Nephron (organoid): ENCODE measurements around the gene CAMTA1.
"Not testable (repeated sequence)": the region's sequence is repeated elsewhere in the genome, so short reads cannot be mapped to it uniquely, and the experiment has no call there.

Experiments
- H3K27ac Mint-ChIP-seq, 3 experiments: 2 replicates each; pipeline ENCODE4 v1.8.0; 2020; ENCODE audit warnings: mixed read lengths in 3 of 3, mild to moderate bottlenecking in 2 of 3, moderate library complexity in 1 of 3
- H3K27me3 Mint-ChIP-seq: 2 replicates; pipeline ENCODE4 v1.8.0; 2021; ENCODE audit warnings: low read depth, mild to moderate bottlenecking, moderate library complexity, mixed read lengths
- H3K36me3 Mint-ChIP-seq: 2 replicates; pipeline ENCODE4 v1.8.0; 2020; ENCODE audit warnings: low read depth, mixed read lengths
- H3K4me1 Mint-ChIP-seq: 2 replicates; pipeline ENCODE4 v1.8.0; 2020; ENCODE audit warnings: mixed read lengths
- H3K4me3 Mint-ChIP-seq, 3 experiments: 2 replicates each; pipeline ENCODE4 v1.8.0; 2020; ENCODE audit warnings: mild to moderate bottlenecking in 3 of 3, mixed read lengths in 3 of 3, moderate library complexity in 2 of 3
- H3K9me3 Mint-ChIP-seq: 2 replicates; pipeline ENCODE4 v1.8.0; 2020; ENCODE audit warnings: mixed read lengths
- CTCF ChIP-seq, 3 experiments: fragments of 200-600 bp; sonication (generic); IDR thresholded peaks; one replicate each; pipeline ENCODE4 v1.5.0; 2021; ENCODE audit warnings: antibody characterized with exemption in 3 of 3; ENCODE audit not compliant: unreplicated experiment in 3 of 3

The CAMTA1 gene

GRCh38 chr1:7159116-7159781, 374.0 kb downstream of the CAMTA1 start:
- Mint-ChIP-seq H3K27me3 (peaks cover 16% of the 10 kb centered on the region), H3K36me3 (no peaks in the 10 kb centered on the region), H3K27ac (no peak overlapping the region), H3K4me1 (peaks cover 4% of the 10 kb centered on the region), H3K4me3 (no peak overlapping the region), H3K9me3 (peaks cover 17% of the 10 kb centered on the region)
- no peak for TF ChIP-seq CTCF (IDR thresholded peaks at IDR 0.05; ENCODE audit: unreplicated experiment in 3 of 3)

- not testable (repeated sequence) for H3K27me3 Mint-ChIP-seq, H3K9me3 Mint-ChIP-seq
- H3K4me1 Mint-ChIP-seq: peaks cover 11% of the 10 kb centered on the region
Observed at GRCh38 chr1:7168554-7168953, 383.3 kb downstream of the CAMTA1 start.

GRCh38 chr1:7171168-7171567, 385.9 kb downstream of the CAMTA1 start:
- Mint-ChIP-seq H3K36me3 (no peaks in the 10 kb centered on the region), H3K4me1 (peaks cover 11% of the 10 kb centered on the region), H3K4me3 (no peak overlapping the region), H3K27me3 (peaks cover 14% of the 10 kb centered on the region), H3K9me3 (no peaks in the 10 kb centered on the region), H3K27ac (no peak overlapping the region)
- no peak for TF ChIP-seq CTCF (IDR thresholded peaks at IDR 0.05; ENCODE audit: unreplicated experiment in 3 of 3)

More at GRCh38 chr1:7168554-7168953, 383.3 kb downstream of the CAMTA1 start:
- H3K27ac Mint-ChIP-seq, H3K36me3 Mint-ChIP-seq, H3K4me3 Mint-ChIP-seq: not testable (repeated sequence)

GRCh38 chr1:7171574-7171973, 386.3 kb downstream of the CAMTA1 start:
- TF ChIP-seq CTCF (IDR thresholded peaks at IDR 0.05; ENCODE audit: unreplicated experiment in 3 of 3): no peak
- Mint-ChIP-seq H3K27ac (no peak overlapping the region), H3K36me3 (no peaks in the 10 kb centered on the region), H3K27me3 (peaks cover 16% of the 10 kb centered on the region), H3K4me1 (peaks cover 11% of the 10 kb centered on the region), H3K4me3 (no peak overlapping the region), H3K9me3 (no peaks in the 10 kb centered on the region)

- Mint-ChIP-seq H3K27me3 (peaks cover 17% of the 10 kb centered on the region), H3K36me3 (no peaks in the 10 kb centered on the region), H3K4me3 (no peak overlapping the region), H3K27ac (no peak overlapping the region), H3K4me1 (peaks cover 11% of the 10 kb centered on the region), H3K9me3 (no peaks in the 10 kb centered on the region)
- TF ChIP-seq CTCF (IDR thresholded peaks at IDR 0.05; ENCODE audit: unreplicated experiment in 3 of 3): no peak
Observed at GRCh38 chr1:7172804-7173203, 387.6 kb downstream of the CAMTA1 start.

GRCh38 chr1:7174561-7174960, 389.3 kb downstream of the CAMTA1 start:
- no peak for TF ChIP-seq CTCF (IDR thresholded peaks at IDR 0.05; ENCODE audit: unreplicated experiment in 3 of 3)
- Mint-ChIP-seq H3K4me3 (no peak overlapping the region), H3K4me1 (peaks cover 14% of the 10 kb centered on the region), H3K36me3 (no peaks in the 10 kb centered on the region), H3K27ac (no peak overlapping the region), H3K9me3 (peaks cover 3% of the 10 kb centered on the region), H3K27me3 (peaks cover 17% of the 10 kb centered on the region)
